HepG2 (cell line): ENCODE measurements around the gene NSG2. TPM values are rescaled to one million over a fixed set of nuclear protein-coding genes. Genes with fewer than 3 reads are reported as not detected.

Experiments
- ATAD3A ChIP-seq: sonication (generic); formaldehyde crosslinking; IDR thresholded peaks from 2 replicates; pipeline ENCODE4 v1.4.0; 2020; ENCODE audit warnings: missing genetic modification reagents
- CC2D1A ChIP-seq: sonication (generic); formaldehyde crosslinking; IDR thresholded peaks from 2 replicates; pipeline ENCODE4 v1.8.1; 2023; ENCODE audit warnings: mild to moderate bottlenecking, missing genetic modification reagents
- HNF4A ChIP-seq: sonication (generic); formaldehyde crosslinking; IDR thresholded peaks from 2 replicates; pipeline ENCODE4 v1.4.0; 2020; ENCODE audit warnings: missing genetic modification reagents
- HNRNPK ChIP-seq: fragments of 200-400 bp; formaldehyde crosslinking; IDR thresholded peaks from 2 replicates; pipeline ENCODE4 v1.6.1; 2018; ENCODE audit warnings: low read length, low read depth, moderate library complexity, mild to moderate bottlenecking; ENCODE audit not compliant: poor library complexity, severe bottlenecking
- ISX ChIP-seq: sonication (generic); formaldehyde crosslinking; conservative IDR thresholded peaks from 2 replicates; pipeline ENCODE4 v1.5.0; 2020; ENCODE audit warnings: missing genetic modification reagents
- KDM5A ChIP-seq: fragments of 200-600 bp; sonication (generic); IDR thresholded peaks from 2 replicates; pipeline ENCODE4 v1.7.0; 2018; ENCODE audit warnings: antibody characterized with exemption, mild to moderate bottlenecking, low read length, borderline replicate concordance
- MAF1 ChIP-seq: sonication (generic); formaldehyde crosslinking; IDR thresholded peaks from 2 replicates; pipeline ENCODE4 v1.5.0; 2020; ENCODE audit warnings: missing genetic modification reagents, borderline replicate concordance
- MAFK ChIP-seq, 2 experiments: IDR thresholded peaks in 1 of 2; conservative IDR thresholded peaks in 1 of 2; 2 replicates each; pipeline ENCODE4 v1.6.1; 2011; ENCODE audit warnings: improper control_type of control experiment in 2 of 2, low read length in 2 of 2
- MIER2 ChIP-seq: IDR thresholded peaks from 2 replicates; pipeline ENCODE4 v1.6.1; 2016; ENCODE audit warnings: missing biosample characterization, missing genetic modification reagents
- MYNN ChIP-seq: sonication (generic); formaldehyde crosslinking; IDR thresholded peaks from 2 replicates; pipeline ENCODE4 v1.4.0; 2020; ENCODE audit warnings: mild to moderate bottlenecking, low read depth, missing genetic modification reagents
- NFE2 ChIP-seq: sonication (generic); formaldehyde crosslinking; IDR thresholded peaks from 2 replicates; pipeline ENCODE4 v1.4.0; 2020; ENCODE audit warnings: missing genetic modification reagents
- NR2F2 ChIP-seq: IDR thresholded peaks from 2 replicates; pipeline ENCODE4 v1.6.1; 2012; ENCODE audit warnings: low read depth, inconsistent platforms, borderline replicate concordance
- PCBP2 ChIP-seq: fragments of 200-400 bp; formaldehyde crosslinking; optimal IDR thresholded peaks from 2 replicates; pipeline ENCODE3; 2018; ENCODE audit warnings: low read length, low read depth; ENCODE audit not compliant: poor library complexity, severe bottlenecking
- ZBTB3 ChIP-seq: sonication (generic); formaldehyde crosslinking; IDR thresholded peaks from 2 replicates; pipeline ENCODE4 v1.4.0; 2020; ENCODE audit warnings: low read depth, mild to moderate bottlenecking, moderate library complexity, missing genetic modification reagents, borderline replicate concordance
- ZKSCAN5 ChIP-seq: sonication (generic); formaldehyde crosslinking; IDR thresholded peaks from 2 replicates; pipeline ENCODE4 v1.5.1; 2020; ENCODE audit warnings: mild to moderate bottlenecking, missing genetic modification reagents
- ZNF225 ChIP-seq: sonication (generic); formaldehyde crosslinking; IDR thresholded peaks from 2 replicates; pipeline ENCODE4 v1.4.0; 2020; ENCODE audit warnings: mild to moderate bottlenecking, missing genetic modification reagents
- ZNF441 ChIP-seq: sonication (generic); formaldehyde crosslinking; IDR thresholded peaks from 2 replicates; pipeline ENCODE4 v1.7.0; 2021; ENCODE audit warnings: missing genetic modification reagents, borderline replicate concordance
- ZNF674 ChIP-seq: sonication (generic); formaldehyde crosslinking; IDR thresholded peaks from 2 replicates; pipeline ENCODE4 v1.5.0; 2020; ENCODE audit warnings: low read depth, mild to moderate bottlenecking, missing genetic modification reagents
- ZNF768 ChIP-seq: sonication (generic); formaldehyde crosslinking; IDR thresholded peaks from 2 replicates; pipeline ENCODE4 v1.4.0; 2020; ENCODE audit warnings: missing genetic modification reagents
- ZNF878 ChIP-seq: sonication (generic); formaldehyde crosslinking; IDR thresholded peaks from 2 replicates; pipeline ENCODE4 v1.8.1; 2023; ENCODE audit warnings: mild to moderate bottlenecking, missing genetic modification reagents, moderate library complexity
- polyA plus RNA-seq, 8 experiments: library from polyadenylated mRNA; depleted of rRNA in 3 of 8; stranded (reverse) in 7 of 8; unstranded in 1 of 8; fragments of >200 nt; fragmentation: Illumina TruSeq in 4 of 8; extraction: Trizol in 4 of 8; gene quantifications; 2 replicates each; pipeline versions ENCODE4 v1.2.1 to v1.2.3, GENCODE V29; 2011 to 2016; ENCODE audit warnings: low read depth in 4 of 8, missing spikeins in 1 of 8, mixed read lengths in 1 of 8; ENCODE audit not compliant: insufficient read depth in 1 of 8
- total RNA-seq, 5 experiments: library from RNA; depleted of rRNA; stranded (reverse); fragments of >200 nt; fragmentation: Illumina TruSeq; extraction: Trizol; gene quantifications; 2 replicates each; pipeline ENCODE4 v1.2.3, GENCODE V29; 2016; ENCODE audit warnings: low read depth in 1 of 5
- TF ChIP-seq, protein P1 (sequence below): sonication (generic); formaldehyde crosslinking; IDR thresholded peaks from 2 replicates; pipeline ENCODE4 v1.5.0; 2020; ENCODE audit warnings: missing genetic modification reagents, mild to moderate bottlenecking, borderline replicate concordance
- TF ChIP-seq, protein P2 (sequence below): sonication (generic); formaldehyde crosslinking; IDR thresholded peaks from 2 replicates; pipeline ENCODE4 v1.9.0; 2021; ENCODE audit warnings: missing genetic modification reagents, mild to moderate bottlenecking, borderline replicate concordance
- TF ChIP-seq, protein P3 (sequence below): sonication (generic); formaldehyde crosslinking; IDR thresholded peaks from 2 replicates; pipeline ENCODE4 v1.4.0; 2020; ENCODE audit warnings: mild to moderate bottlenecking, missing genetic modification reagents
- TF ChIP-seq, protein P4 (sequence below): IDR thresholded peaks from 2 replicates; pipeline ENCODE4 v1.6.1; 2016; ENCODE audit warnings: missing compliant biosample characterization, missing genetic modification reagents, borderline replicate concordance
- TF ChIP-seq, protein P5 (sequence below): sonication (generic); formaldehyde crosslinking; IDR thresholded peaks from 2 replicates; pipeline ENCODE4 v1.4.0; 2020; ENCODE audit warnings: missing genetic modification reagents

The NSG2 gene
- total and polyA plus RNA-seq, 2 of the 13 experiments (the other 11 are each of a cell fraction or from before 2014, with no cell fraction given): 0.21 TPM; not detected in 1

- TF ChIP-seq ATAD3A (CRISPR knock-in tag) (peak; percentile 62; the same call in 1 of the 2 replicates), MAFK (conservative IDR thresholded peaks at IDR 0.05 in 1 of 2, IDR thresholded peaks at IDR 0.05 in 1 of 2; ENCODE audit: low read length in 2 of 2) (no peak), ZNF878 (no peak; the same call in 1 of the 2 replicates), ZBTB3 (no peak), ZKSCAN5 (no peak), ZNF441 (CRISPR knock-in tag) (peak; percentile 54; the same call in 1 of the 2 replicates), KDM5A (no peak), HNF4A (no peak), PCBP2 (no peak), MYNN (no peak), ISX (CRISPR knock-in tag) (no peak), ZNF768 (CRISPR knock-in tag) (peak; percentile 48; the same call in 1 of the 2 replicates), MAF1 (CRISPR knock-in tag) (no peak), HNRNPK (no peak), ZNF674 (CRISPR knock-in tag) (no peak), CC2D1A (CRISPR knock-in tag) (no peak), NFE2 (CRISPR knock-in tag) (no peak), ZNF225 (CRISPR knock-in tag) (peak; percentile 87; the same call in 1 of the 2 replicates), NR2F2 (no peak), MIER2 (CRISPR knock-in tag) (peak; percentile 99)
- TF ChIP-seq, protein P1, sequence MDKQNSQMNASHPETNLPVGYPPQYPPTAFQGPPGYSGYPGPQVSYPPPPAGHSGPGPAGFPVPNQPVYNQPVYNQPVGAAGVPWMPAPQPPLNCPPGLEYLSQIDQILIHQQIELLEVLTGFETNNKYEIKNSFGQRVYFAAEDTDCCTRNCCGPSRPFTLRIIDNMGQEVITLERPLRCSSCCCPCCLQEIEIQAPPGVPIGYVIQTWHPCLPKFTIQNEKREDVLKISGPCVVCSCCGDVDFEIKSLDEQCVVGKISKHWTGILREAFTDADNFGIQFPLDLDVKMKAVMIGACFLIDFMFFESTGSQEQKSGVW (CRISPR knock-in tag): no peak
- TF ChIP-seq, protein P2, sequence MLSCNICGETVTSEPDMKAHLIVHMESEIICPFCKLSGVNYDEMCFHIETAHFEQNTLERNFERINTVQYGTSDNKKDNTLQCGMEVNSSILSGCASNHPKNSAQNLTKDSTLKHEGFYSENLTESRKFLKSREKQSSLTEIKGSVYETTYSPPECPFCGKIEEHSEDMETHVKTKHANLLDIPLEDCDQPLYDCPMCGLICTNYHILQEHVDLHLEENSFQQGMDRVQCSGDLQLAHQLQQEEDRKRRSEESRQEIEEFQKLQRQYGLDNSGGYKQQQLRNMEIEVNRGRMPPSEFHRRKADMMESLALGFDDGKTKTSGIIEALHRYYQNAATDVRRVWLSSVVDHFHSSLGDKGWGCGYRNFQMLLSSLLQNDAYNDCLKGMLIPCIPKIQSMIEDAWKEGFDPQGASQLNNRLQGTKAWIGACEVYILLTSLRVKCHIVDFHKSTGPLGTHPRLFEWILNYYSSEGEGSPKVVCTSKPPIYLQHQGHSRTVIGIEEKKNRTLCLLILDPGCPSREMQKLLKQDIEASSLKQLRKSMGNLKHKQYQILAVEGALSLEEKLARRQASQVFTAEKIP: no peak
- TF ChIP-seq, protein P3, sequence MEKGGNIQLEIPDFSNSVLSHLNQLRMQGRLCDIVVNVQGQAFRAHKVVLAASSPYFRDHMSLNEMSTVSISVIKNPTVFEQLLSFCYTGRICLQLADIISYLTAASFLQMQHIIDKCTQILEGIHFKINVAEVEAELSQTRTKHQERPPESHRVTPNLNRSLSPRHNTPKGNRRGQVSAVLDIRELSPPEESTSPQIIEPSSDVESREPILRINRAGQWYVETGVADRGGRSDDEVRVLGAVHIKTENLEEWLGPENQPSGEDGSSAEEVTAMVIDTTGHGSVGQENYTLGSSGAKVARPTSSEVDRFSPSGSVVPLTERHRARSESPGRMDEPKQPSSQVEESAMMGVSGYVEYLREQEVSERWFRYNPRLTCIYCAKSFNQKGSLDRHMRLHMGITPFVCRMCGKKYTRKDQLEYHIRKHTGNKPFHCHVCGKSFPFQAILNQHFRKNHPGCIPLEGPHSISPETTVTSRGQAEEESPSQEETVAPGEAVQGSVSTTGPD (CRISPR knock-in tag): no peak
- TF ChIP-seq, protein P4, sequence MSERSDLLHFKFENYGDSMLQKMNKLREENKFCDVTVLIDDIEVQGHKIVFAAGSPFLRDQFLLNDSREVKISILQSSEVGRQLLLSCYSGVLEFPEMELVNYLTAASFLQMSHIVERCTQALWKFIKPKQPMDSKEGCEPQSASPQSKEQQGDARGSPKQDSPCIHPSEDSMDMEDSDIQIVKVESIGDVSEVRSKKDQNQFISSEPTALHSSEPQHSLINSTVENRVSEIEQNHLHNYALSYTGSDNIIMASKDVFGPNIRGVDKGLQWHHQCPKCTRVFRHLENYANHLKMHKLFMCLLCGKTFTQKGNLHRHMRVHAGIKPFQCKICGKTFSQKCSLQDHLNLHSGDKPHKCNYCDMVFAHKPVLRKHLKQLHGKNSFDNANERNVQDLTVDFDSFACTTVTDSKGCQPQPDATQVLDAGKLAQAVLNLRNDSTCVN (CRISPR knock-in tag): peak; percentile 88
- TF ChIP-seq, protein P5, sequence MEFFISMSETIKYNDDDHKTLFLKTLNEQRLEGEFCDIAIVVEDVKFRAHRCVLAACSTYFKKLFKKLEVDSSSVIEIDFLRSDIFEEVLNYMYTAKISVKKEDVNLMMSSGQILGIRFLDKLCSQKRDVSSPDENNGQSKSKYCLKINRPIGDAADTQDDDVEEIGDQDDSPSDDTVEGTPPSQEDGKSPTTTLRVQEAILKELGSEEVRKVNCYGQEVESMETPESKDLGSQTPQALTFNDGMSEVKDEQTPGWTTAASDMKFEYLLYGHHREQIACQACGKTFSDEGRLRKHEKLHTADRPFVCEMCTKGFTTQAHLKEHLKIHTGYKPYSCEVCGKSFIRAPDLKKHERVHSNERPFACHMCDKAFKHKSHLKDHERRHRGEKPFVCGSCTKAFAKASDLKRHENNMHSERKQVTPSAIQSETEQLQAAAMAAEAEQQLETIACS: peak; percentile 92
Observed at GRCh38 chr5:174045470-174046025, at the start of gene NSG2 (continued).
